ENCODE results near the gene ZMAT5.

DNA sequence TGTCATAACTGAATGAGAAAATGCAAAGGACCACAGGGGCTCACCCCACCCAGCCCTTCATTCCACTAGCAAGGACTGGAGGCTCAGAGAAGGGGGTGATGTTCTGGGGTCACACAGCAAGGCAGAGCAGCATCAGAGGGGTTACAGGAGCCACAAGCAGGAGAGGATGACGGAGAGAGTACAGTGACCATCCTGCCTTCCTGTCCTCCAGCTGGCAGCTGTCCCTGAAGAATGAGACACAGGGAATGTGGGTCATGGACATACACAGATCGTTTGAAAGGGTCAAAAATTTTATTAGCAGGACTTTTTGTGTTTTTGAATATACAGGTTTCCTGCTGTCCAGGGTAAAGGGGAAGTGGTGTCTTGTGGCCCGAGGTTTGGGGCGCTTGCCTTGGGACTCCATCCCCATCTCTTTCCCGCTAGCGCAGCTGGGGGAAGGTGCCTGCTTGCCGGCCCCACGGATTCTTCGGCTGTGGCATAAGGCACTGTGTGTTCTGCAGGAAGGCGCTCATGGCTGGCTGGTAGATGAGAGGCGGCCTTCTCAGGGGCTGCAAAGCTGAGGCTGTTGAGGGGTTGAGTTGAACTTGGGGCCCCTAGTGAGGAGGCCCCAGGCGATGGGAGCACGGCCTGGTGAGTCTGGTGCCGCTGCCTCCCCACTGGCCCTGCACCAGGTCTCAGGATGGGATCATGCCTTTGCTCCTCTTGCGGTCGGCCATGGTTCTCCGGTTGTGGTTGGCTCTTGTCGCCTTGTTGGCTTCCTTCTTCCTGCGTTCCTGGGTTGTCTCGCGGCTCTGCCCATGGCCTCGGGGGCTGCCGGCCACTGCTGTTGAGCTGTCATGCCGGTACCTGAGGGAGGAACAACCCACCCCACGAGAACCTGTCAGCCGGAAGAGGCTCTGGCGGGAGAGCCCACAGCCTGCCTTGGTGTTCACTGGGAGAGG lies 21.8 kb upstream of the ZMAT5 start:
- TF ChIP-seq OVOL2 (CRISPR knock-in tag; IDR thresholded peaks at IDR 0.05; ENCODE audit: borderline replicate concordance) = no peak
- TF ChIP-seq, protein P1, sequence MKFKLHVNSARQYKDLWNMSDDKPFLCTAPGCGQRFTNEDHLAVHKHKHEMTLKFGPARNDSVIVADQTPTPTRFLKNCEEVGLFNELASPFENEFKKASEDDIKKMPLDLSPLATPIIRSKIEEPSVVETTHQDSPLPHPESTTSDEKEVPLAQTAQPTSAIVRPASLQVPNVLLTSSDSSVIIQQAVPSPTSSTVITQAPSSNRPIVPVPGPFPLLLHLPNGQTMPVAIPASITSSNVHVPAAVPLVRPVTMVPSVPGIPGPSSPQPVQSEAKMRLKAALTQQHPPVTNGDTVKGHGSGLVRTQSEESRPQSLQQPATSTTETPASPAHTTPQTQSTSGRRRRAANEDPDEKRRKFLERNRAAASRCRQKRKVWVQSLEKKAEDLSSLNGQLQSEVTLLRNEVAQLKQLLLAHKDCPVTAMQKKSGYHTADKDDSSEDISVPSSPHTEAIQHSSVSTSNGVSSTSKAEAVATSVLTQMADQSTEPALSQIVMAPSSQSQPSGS (CRISPR knock-in tag; IDR thresholded peaks at IDR 0.05; ENCODE audit: borderline replicate concordance, low read depth) = no peak
- TF ChIP-seq, protein P2, sequence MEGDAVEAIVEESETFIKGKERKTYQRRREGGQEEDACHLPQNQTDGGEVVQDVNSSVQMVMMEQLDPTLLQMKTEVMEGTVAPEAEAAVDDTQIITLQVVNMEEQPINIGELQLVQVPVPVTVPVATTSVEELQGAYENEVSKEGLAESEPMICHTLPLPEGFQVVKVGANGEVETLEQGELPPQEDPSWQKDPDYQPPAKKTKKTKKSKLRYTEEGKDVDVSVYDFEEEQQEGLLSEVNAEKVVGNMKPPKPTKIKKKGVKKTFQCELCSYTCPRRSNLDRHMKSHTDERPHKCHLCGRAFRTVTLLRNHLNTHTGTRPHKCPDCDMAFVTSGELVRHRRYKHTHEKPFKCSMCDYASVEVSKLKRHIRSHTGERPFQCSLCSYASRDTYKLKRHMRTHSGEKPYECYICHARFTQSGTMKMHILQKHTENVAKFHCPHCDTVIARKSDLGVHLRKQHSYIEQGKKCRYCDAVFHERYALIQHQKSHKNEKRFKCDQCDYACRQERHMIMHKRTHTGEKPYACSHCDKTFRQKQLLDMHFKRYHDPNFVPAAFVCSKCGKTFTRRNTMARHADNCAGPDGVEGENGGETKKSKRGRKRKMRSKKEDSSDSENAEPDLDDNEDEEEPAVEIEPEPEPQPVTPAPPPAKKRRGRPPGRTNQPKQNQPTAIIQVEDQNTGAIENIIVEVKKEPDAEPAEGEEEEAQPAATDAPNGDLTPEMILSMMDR (IDR thresholded peaks at IDR 0.05) = no peak

All from WTC11 (cell line).